IPS-15b (cell line): ENCODE data around the gene GRIK4.
"Not testable (repeated sequence)": the region's sequence is repeated elsewhere in the genome, so short reads cannot be mapped to it uniquely, and the experiment has no call there.

Experiments used
- H3K27me3 ChIP-seq: one replicate; pipeline ENCODE4 v1.6.1; 2013; ENCODE audit warnings: low read length; ENCODE audit not compliant: control insufficient read depth, insufficient read depth
- H3K36me3 ChIP-seq: one replicate; pipeline ENCODE4 v1.6.1; 2013; ENCODE audit warnings: low read length; ENCODE audit not compliant: control insufficient read depth, insufficient read depth
- H3K4me1 ChIP-seq: one replicate; pipeline ENCODE4 v1.6.1; 2013; ENCODE audit warnings: mild to moderate bottlenecking, low read length; ENCODE audit not compliant: control insufficient read depth, insufficient read depth
- H3K4me3 ChIP-seq: one replicate; pipeline ENCODE4 v1.5.1; 2013; ENCODE audit warnings: low read depth, low read length
- H3K9ac ChIP-seq: one replicate; pipeline ENCODE4 v1.6.1; 2013; ENCODE audit warnings: low read depth, mild to moderate bottlenecking, low read length
- H3K9me3 ChIP-seq: one replicate; pipeline ENCODE4 v1.6.1; 2013; ENCODE audit warnings: mild to moderate bottlenecking, low read length; ENCODE audit not compliant: control insufficient read depth, insufficient read depth

Gene GRIK4

GRCh38 chr11:120752668-120753067 lies 241.1 kb downstream of the GRIK4 start:
- Histone ChIP-seq H3K36me3 (no peaks in the 10 kb centered on the region), H3K4me3 (no peak overlapping the region), H3K27me3 (no peaks in the 10 kb centered on the region), H3K4me1 (peaks cover 6% of the 10 kb centered on the region), H3K9me3 (no peaks in the 10 kb centered on the region), H3K9ac (no peak overlapping the region)

- Histone ChIP-seq H3K9ac (no peak overlapping the region), H3K36me3 (no peaks in the 10 kb centered on the region), H3K27me3 (no peaks in the 10 kb centered on the region), H3K4me3 (no peak overlapping the region), H3K9me3 (no peaks in the 10 kb centered on the region), H3K4me1 (peaks cover 3% of the 10 kb centered on the region)
Observed at GRCh38 chr11:120756931-120757330, 245.4 kb downstream of the GRIK4 start.

- Histone ChIP-seq H3K4me3 (no peak overlapping the region), H3K27me3 (no peaks in the 10 kb centered on the region), H3K36me3 (no peaks in the 10 kb centered on the region), H3K9me3 (no peaks in the 10 kb centered on the region), H3K9ac (no peak overlapping the region), H3K4me1 (peaks cover 3% of the 10 kb centered on the region)
Observed at GRCh38 chr11:120759046-120759445, 247.5 kb downstream of the GRIK4 start.

- H3K4me1 ChIP-seq, H3K9me3 ChIP-seq, H3K4me3 ChIP-seq, H3K9ac ChIP-seq, H3K36me3 ChIP-seq, H3K27me3 ChIP-seq: not testable (repeated sequence)
Observed at GRCh38 chr11:120765710-120766109, 254.2 kb downstream of the GRIK4 start.

- no peak overlapping the region for H3K4me3 ChIP-seq
- no peaks in the 10 kb centered on the region for H3K36me3 ChIP-seq
- no peaks in the 10 kb centered on the region for H3K9me3 ChIP-seq
- H3K4me1 ChIP-seq, result no peaks in the 10 kb centered on the region
- no peaks in the 10 kb centered on the region for H3K27me3 ChIP-seq
- H3K9ac ChIP-seq, result no peak overlapping the region
Observed at GRCh38 chr11:120766318-120766717, 254.8 kb downstream of the GRIK4 start.

GRCh38 chr11:120768949-120769348 lies 257.4 kb downstream of the GRIK4 start:
- Histone ChIP-seq H3K4me1 (peaks cover 4% of the 10 kb centered on the region), H3K36me3 (no peaks in the 10 kb centered on the region), H3K4me3 (no peak overlapping the region), H3K9me3 (no peaks in the 10 kb centered on the region), H3K27me3 (no peaks in the 10 kb centered on the region), H3K9ac (no peak overlapping the region)

- Histone ChIP-seq H3K4me3 (no peak overlapping the region), H3K4me1 (peaks cover 4% of the 10 kb centered on the region), H3K9ac (no peak overlapping the region), H3K36me3 (no peaks in the 10 kb centered on the region), H3K27me3 (no peaks in the 10 kb centered on the region), H3K9me3 (no peaks in the 10 kb centered on the region)
Observed at GRCh38 chr11:120769906-120770305, 258.4 kb downstream of the GRIK4 start.

- H3K36me3 ChIP-seq, result no peaks in the 10 kb centered on the region
- no peaks in the 10 kb centered on the region for H3K27me3 ChIP-seq
- H3K4me3 ChIP-seq, result no peak overlapping the region
- no peaks in the 10 kb centered on the region for H3K9me3 ChIP-seq
- no peak overlapping the region for H3K9ac ChIP-seq
- peaks cover 6% of the 10 kb centered on the region for H3K4me1 ChIP-seq
Observed at GRCh38 chr11:120771551-120772060, 260.1 kb downstream of the GRIK4 start.

GRCh38 chr11:120773501-120774031 lies 262.0 kb downstream of the GRIK4 start:
- Histone ChIP-seq H3K4me1 (peaks cover 6% of the 10 kb centered on the region), H3K9me3 (no peaks in the 10 kb centered on the region), H3K27me3 (no peaks in the 10 kb centered on the region), H3K4me3 (no peak overlapping the region), H3K36me3 (no peaks in the 10 kb centered on the region), H3K9ac (no peak overlapping the region)

GRCh38 chr11:120774591-120775386 lies 263.2 kb downstream of the GRIK4 start:
- H3K27me3 ChIP-seq, result no peaks in the 10 kb centered on the region
- no peak overlapping the region for H3K4me3 ChIP-seq
- no peak overlapping the region for H3K9ac ChIP-seq
- H3K9me3 ChIP-seq, result no peaks in the 10 kb centered on the region
- no peaks in the 10 kb centered on the region for H3K36me3 ChIP-seq
- peaks cover 6% of the 10 kb centered on the region for H3K4me1 ChIP-seq

GRCh38 chr11:120775986-120776951 lies 264.7 kb downstream of the GRIK4 start:
- H3K9me3 ChIP-seq, result no peaks in the 10 kb centered on the region
- no peaks in the 10 kb centered on the region for H3K27me3 ChIP-seq
- H3K4me1 ChIP-seq, result peaks cover 6% of the 10 kb centered on the region

More at GRCh38 chr11:120775986-120776951, 264.7 kb downstream of the GRIK4 start:
- Histone ChIP-seq H3K36me3 (no peaks in the 10 kb centered on the region), H3K9ac (peak overlapping the region; percentile 13), H3K4me3 (no peak overlapping the region)
